ENCODE measurements around the gene SPR. TPM values are rescaled to one million over a fixed set of nuclear protein-coding genes. Genes with fewer than 3 reads are reported as not detected.
A peak's percentile ranks its signal among the peaks of the same experiment; 100 is the strongest.

SPR gene
- total and polyA plus RNA-seq, 2 experiments from 2014 or later, result 13.2 to 21.7 TPM

- TF ChIP-seq, protein P1, sequence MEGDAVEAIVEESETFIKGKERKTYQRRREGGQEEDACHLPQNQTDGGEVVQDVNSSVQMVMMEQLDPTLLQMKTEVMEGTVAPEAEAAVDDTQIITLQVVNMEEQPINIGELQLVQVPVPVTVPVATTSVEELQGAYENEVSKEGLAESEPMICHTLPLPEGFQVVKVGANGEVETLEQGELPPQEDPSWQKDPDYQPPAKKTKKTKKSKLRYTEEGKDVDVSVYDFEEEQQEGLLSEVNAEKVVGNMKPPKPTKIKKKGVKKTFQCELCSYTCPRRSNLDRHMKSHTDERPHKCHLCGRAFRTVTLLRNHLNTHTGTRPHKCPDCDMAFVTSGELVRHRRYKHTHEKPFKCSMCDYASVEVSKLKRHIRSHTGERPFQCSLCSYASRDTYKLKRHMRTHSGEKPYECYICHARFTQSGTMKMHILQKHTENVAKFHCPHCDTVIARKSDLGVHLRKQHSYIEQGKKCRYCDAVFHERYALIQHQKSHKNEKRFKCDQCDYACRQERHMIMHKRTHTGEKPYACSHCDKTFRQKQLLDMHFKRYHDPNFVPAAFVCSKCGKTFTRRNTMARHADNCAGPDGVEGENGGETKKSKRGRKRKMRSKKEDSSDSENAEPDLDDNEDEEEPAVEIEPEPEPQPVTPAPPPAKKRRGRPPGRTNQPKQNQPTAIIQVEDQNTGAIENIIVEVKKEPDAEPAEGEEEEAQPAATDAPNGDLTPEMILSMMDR (IDR thresholded peaks at IDR 0.05; ENCODE audit: low read depth, low read length), result no peak
- no peaks in the 10 kb centered on the region for H3K9me3 ChIP-seq (ENCODE audit: low read depth)
- no peak for DNase-seq (ENCODE audit: low read depth in 1 of 2, low spot score in 1 of 2)
- no peaks in the 10 kb centered on the region for H3K4me1 ChIP-seq (ENCODE audit: low read depth)
- H3K36me3 ChIP-seq, result no peaks in the 10 kb centered on the region
- H3K27ac ChIP-seq, result no peak overlapping the region
- H3K4me3 ChIP-seq, result no peak overlapping the region
- peaks cover 100% of the 10 kb centered on the region for H3K27me3 ChIP-seq
Measured at GRCh38 chr2:72914589-72915319, 27.5 kb downstream of the SPR start.

GRCh38 chr2:72915320-72915906 lies 28.2 kb downstream of the SPR start:
- no peak for DNase-seq (ENCODE audit: low read depth in 1 of 2, low spot score in 1 of 2)
- H3K9me3 ChIP-seq (ENCODE audit: low read depth), result no peaks in the 10 kb centered on the region
- no peaks in the 10 kb centered on the region for H3K36me3 ChIP-seq
- peaks cover 100% of the 10 kb centered on the region for H3K27me3 ChIP-seq
- peak overlapping the region; percentile 21 for H3K4me3 ChIP-seq
- TF ChIP-seq, protein P1 (IDR thresholded peaks at IDR 0.05; ENCODE audit: low read depth, low read length), result no peak
- no peak overlapping the region for H3K27ac ChIP-seq
- no peaks in the 10 kb centered on the region for H3K4me1 ChIP-seq (ENCODE audit: low read depth)

DNA sequence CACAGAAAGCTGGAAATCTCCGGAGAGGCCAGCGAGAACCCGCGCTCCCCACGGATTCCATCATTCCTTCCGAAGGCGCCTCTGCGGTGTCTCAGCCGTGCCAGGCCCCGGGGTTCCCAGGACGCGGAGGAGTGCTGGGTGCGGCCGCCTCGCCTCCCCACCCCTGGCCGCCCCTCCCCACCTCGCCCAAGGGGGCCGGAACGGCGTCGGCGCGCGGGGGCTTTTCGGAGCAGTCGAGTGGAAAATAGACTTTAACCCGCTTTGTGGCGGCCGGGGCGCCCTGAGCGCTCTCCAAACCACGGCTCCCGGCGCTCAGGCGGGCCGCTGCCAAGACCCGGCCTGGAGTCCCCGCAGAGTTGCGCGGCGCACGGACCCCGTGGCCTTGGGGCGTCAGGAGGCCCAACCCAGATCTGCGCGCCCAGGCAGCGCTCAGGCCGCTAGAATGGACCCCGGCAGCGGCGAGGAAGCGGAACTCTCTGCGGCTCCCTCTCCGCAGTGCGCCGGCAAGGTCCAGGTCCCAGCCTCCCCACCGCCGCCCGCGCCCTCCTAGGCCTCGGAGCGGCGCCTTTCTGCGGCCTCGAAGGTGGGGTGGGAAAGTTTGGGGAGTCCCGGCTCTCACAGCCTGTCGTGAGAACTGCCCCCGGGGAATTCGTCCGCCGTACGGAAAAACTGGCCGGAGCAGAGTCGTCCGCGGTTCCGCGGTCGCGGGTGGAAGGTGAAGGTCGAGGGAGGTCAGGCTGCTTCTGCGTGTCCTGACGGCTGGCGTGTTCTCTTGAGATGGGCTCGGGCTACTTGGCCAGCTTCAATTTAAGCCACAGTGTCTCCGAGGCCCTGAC lies 28.9 kb downstream of the SPR start:
- Histone ChIP-seq H3K27ac (no peak overlapping the region), H3K4me3 (peak overlapping the region; percentile 21), H3K27me3 (peaks cover 100% of the 10 kb centered on the region), H3K4me1 (ENCODE audit: low read depth) (no peaks in the 10 kb centered on the region), H3K36me3 (no peaks in the 10 kb centered on the region), H3K9me3 (ENCODE audit: low read depth) (no peaks in the 10 kb centered on the region)
- TF ChIP-seq, protein P1 (IDR thresholded peaks at IDR 0.05; ENCODE audit: low read depth, low read length), result no peak
- DNase-seq (ENCODE audit: low read depth in 1 of 2, low spot score in 1 of 2), result peak; percentile 42 to 76

- Histone ChIP-seq H3K4me1 (ENCODE audit: low read depth) (no peaks in the 10 kb centered on the region), H3K9me3 (ENCODE audit: low read depth) (no peaks in the 10 kb centered on the region), H3K27me3 (peaks cover 100% of the 10 kb centered on the region), H3K36me3 (no peaks in the 10 kb centered on the region), H3K27ac (no peak overlapping the region), H3K4me3 (no peak overlapping the region)
- DNase-seq (ENCODE audit: low read depth in 1 of 2, low spot score in 1 of 2), result no peak
- TF ChIP-seq, protein P1 (IDR thresholded peaks at IDR 0.05; ENCODE audit: low read depth, low read length), result no peak
Measured at GRCh38 chr2:72916743-72917137, 29.5 kb downstream of the SPR start.

DNA sequence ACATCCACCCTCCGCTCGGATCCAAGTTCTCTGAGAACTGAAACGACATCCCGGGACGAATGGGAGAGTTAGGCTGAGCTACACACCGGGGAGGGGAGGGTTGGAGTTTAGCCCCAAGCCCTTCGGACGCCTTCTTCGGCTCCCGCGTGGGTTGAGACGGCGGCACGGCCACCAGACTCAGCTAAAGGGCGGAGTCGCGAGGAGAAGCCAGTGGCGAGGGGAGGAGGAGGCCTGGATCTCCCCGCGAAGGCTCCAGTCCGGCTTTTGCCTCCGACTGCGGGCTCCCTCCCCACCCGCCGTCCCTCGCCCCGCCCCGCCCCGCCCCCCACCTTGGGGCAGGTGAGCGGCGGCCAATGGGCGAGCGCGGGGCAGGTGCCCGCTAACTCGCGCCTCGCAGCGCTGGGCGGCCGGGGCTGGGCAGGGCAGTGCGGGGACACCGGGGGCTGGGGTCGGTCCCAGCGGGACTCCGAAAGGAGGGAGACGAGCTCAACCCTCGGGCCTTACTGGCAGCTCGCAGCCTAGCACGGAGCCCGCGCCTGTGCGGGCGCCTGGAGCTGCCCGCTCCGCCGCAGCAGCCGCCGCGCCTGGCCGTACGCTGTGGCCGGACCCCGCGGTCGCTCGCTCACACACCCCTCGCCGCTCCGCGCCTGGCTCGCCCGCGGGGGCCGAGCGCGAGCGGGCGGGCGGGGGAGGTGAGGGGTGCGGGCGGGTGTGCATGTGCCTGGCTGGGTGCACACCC lies 30.1 kb downstream of the SPR start, which contains the start of gene EMX1:
TSS of gene EMX1 (plus strand) at position 382 of the 739 bp plus-strand sequence. CDS start at position 716, 334 bp downstream.
- Histone ChIP-seq H3K4me3 (peak within 1 kb of the TSS; percentile 21), H3K27me3 (peaks cover 100% of the 10 kb centered on the region), H3K36me3 (no peaks in the 10 kb centered on the region), H3K9me3 (ENCODE audit: low read depth) (no peaks in the 10 kb centered on the region), H3K27ac (no peak within 1 kb of the TSS), H3K4me1 (ENCODE audit: low read depth) (no peaks in the 10 kb centered on the region)
- TF ChIP-seq, protein P1 (IDR thresholded peaks at IDR 0.05; ENCODE audit: low read depth, low read length), result no peak
- DNase-seq (ENCODE audit: low read depth in 1 of 2, low spot score in 1 of 2), result peak in 1 of 2 donors; percentile 65

Data from cardiac muscle cell (in vitro differentiated cells and primary cell).